K562 (cell line): Measurements from ENCODE around the gene CCDC78. TPM values are rescaled to one million over a fixed set of nuclear protein-coding genes. Genes with fewer than 3 reads are reported as not detected.
"Not testable (repeated sequence)": the region's sequence is repeated elsewhere in the genome, so short reads cannot be mapped to it uniquely, and the experiment has no call there.

Experiments
- ATAC-seq: fragments of 200-7000 bp; cut with Tn5 transposase; 3 replicates; pipeline ENCODE4 v1.9.1; 2020; ENCODE audit warnings: moderate library complexity
- BruUV-seq: library from RNA; stranded (reverse); fragments of 400-500 nt; replicated peaks from 2 replicates; lab custom pipeline; 2021; lab: Mats Ljungman, UMichigan
- CTCF ChIA-PET: fragments of 300-600 bp; formaldehyde crosslinking; extraction: SDS; loops from one replicate; lab custom pipeline; 2021; ENCODE audit warnings: low intra/inter-chr PET ratio; lab: Yijun Ruan, JAX
- POLR2A ChIA-PET: fragments of 300-600, 350-650 bp; sonication (Branson Sonifier 250); formaldehyde crosslinking; extraction: SDS; loops from one replicate; lab custom pipeline; 2021; ENCODE audit warnings: antibody characterized with exemption, inconsistent platforms; lab: Yijun Ruan, JAX
- DNase-seq, 4 experiments: peaks; one replicate each; pipeline versions ENCODE4 v3.0.0 to v3.0.0-alpha.2; 2011 to 2018; ENCODE audit warnings: low spot score in 3 of 4, mixed read lengths in 3 of 4; ENCODE audit errors: extremely low read depth in 1 of 4
- FAIRE-seq: peaks from 2 replicates; lab custom pipeline; 2011; peaks lifted over from hg19 to GRCh38; lab: Jason Lieb, UNC
- H2AFZ ChIP-seq: 2 replicates; pipeline ENCODE4 v1.6.0; 2011; ENCODE audit warnings: low read depth, low read length, control low read depth, inconsistent platforms
- H3K27ac ChIP-seq: fragments of 200-600 bp; 3 replicates; pipeline ENCODE4 v1.8.0; 2011; ENCODE audit warnings: low read depth, mild to moderate bottlenecking, control low read depth, inconsistent platforms, low read length, moderate library complexity, mixed read lengths; ENCODE audit errors: extremely low read depth
- H3K27me3 ChIP-seq, 2 experiments: fragments of 300-600 bp in 1 of 2; 2 replicates in 1 of 2; 3 replicates in 1 of 2; pipeline versions ENCODE4 v1.6.0 to v1.8.0; 2011; ENCODE audit warnings: inconsistent platforms in 2 of 2, low read length in 2 of 2, mild to moderate bottlenecking in 1 of 2, mixed read lengths in 1 of 2, moderate library complexity in 1 of 2; ENCODE audit not compliant: control insufficient read depth in 2 of 2, insufficient read depth in 2 of 2
- H3K36me3 ChIP-seq: fragments of 300-600 bp; 3 replicates; pipeline ENCODE4 v1.8.0; 2011; ENCODE audit warnings: mild to moderate bottlenecking, low read length, inconsistent platforms; ENCODE audit not compliant: control insufficient read depth, insufficient read depth
- H3K4me1 ChIP-seq, 2 experiments: fragments of 200-600 bp in 1 of 2; replicated peaks in 1 of 2; 2 replicates in 1 of 2; 3 replicates in 1 of 2; pipeline versions ENCODE4 v1.5.1 to v1.8.0; 2011; ENCODE audit warnings: inconsistent platforms in 2 of 2, low read length in 2 of 2, mild to moderate bottlenecking in 1 of 2, mixed read lengths in 1 of 2, moderate library complexity in 1 of 2; ENCODE audit not compliant: control insufficient read depth in 2 of 2, insufficient read depth in 2 of 2
- H3K4me2 ChIP-seq: 2 replicates; pipeline ENCODE4 v1.6.1; 2011; ENCODE audit warnings: low read length, control low read depth, inconsistent platforms, mixed read lengths; ENCODE audit not compliant: insufficient read depth
- H3K4me3 ChIP-seq: fragments of 200-600 bp; sonication (generic), shearing (Covaris generic); 2 replicates; pipeline ENCODE4 v1.5.1; 2016; ENCODE audit warnings: control low read depth, inconsistent platforms
- H3K79me2 ChIP-seq: fragments of 200-600 bp; 3 replicates; pipeline ENCODE4 v1.8.0; 2011; ENCODE audit warnings: low read length, inconsistent platforms; ENCODE audit not compliant: control insufficient read depth, insufficient read depth
- H3K9ac ChIP-seq, 2 experiments: 2 replicates each; pipeline versions ENCODE4 v1.6.0 to v1.6.1; 2011; ENCODE audit warnings: low read depth in 2 of 2, low read length in 2 of 2, control low read depth in 1 of 2, inconsistent platforms in 1 of 2, mild to moderate bottlenecking in 1 of 2, mixed read lengths in 1 of 2; ENCODE audit not compliant: insufficient read depth in 1 of 2
- H3K9me1 ChIP-seq: one replicate; pipeline ENCODE4 v1.6.0; 2011; ENCODE audit warnings: inconsistent platforms, mild to moderate bottlenecking, low read length, moderate library complexity; ENCODE audit not compliant: control insufficient read depth, insufficient read depth
- H3K9me3 ChIP-seq: replicated peaks from 2 replicates; pipeline ENCODE4 v1.5.1; 2011; ENCODE audit warnings: low read depth, low read length, inconsistent platforms; ENCODE audit not compliant: control insufficient read depth, insufficient read depth
- H4K20me1 ChIP-seq: replicated peaks from 2 replicates; pipeline ENCODE4 v1.6.1; 2011; ENCODE audit warnings: low read length, inconsistent platforms, mixed read lengths; ENCODE audit not compliant: control insufficient read depth, insufficient read depth
- CSDE1 ChIP-seq, 2 experiments: fragments of 450-650 bp; IDR thresholded peaks; 2 replicates each; pipeline ENCODE4 v1.6.1; 2016; ENCODE audit warnings: mild to moderate bottlenecking in 1 of 2
- WGBS: fragments of 100-300 bp; shearing (Covaris generic); methylation state at CpG from one replicate; pipeline ENCODE4 v1.1.6; 2016; ENCODE audit warnings: low coverage, mixed read lengths; ENCODE audit not compliant: insufficient coverage; ENCODE audit errors: missing lambda C conversion rate; 5-methylcytosine and 5-hydroxymethylcytosine counted together
- in situ Hi-C: fragments of 300-500 bp; cut with MboI; formaldehyde crosslinking; loops from 4 replicates; pipeline ENCODE4 v1.15.0; 2018; ENCODE audit warnings: inconsistent platforms, mixed read lengths
- intact Hi-C: fragments of 100-400 bp; cut with micrococcal nuclease; formaldehyde crosslinking; loops from 2 replicates; pipeline ENCODE4 v1.14.2; 2022
- polyA plus RNA-seq, 8 experiments: library from polyadenylated mRNA; depleted of rRNA in 4 of 8; stranded (reverse) in 5 of 8; unstranded in 3 of 8; fragments of >200 nt; fragmentation: Nextera tagmentation in 2 of 8; fragmentation: Illumina TruSeq in 1 of 8; extraction: Ambion mirVana in 2 of 8; extraction: Trizol in 1 of 8; gene quantifications; 2 replicates each; pipeline versions ENCODE4 v1.2.1 to v1.2.3, GENCODE V29; 2011 to 2014; ENCODE audit warnings: inconsistent platforms in 1 of 8, missing spikeins in 1 of 8
- total RNA-seq, 7 experiments: library from RNA; depleted of rRNA in 6 of 7; stranded (reverse); fragments of >200 nt in 6 of 7; fragmentation: Illumina TruSeq in 2 of 7; extraction: Trizol in 2 of 7; gene quantifications; 2 replicates each; pipeline versions ENCODE4 v1.2.1 to v1.2.3, GENCODE V29; 2011 to 2021; ENCODE audit warnings: low replicate concordance in 1 of 7
- TF ChIP-seq, protein P1 (sequence below), 2 experiments: fragments of 200-800 bp in 1 of 2; sonication (Bioruptor generic) in 1 of 2; sonication (generic) in 1 of 2; formaldehyde crosslinking in 1 of 2; IDR thresholded peaks in 1 of 2; conservative IDR thresholded peaks in 1 of 2; 2 replicates each; pipeline versions ENCODE4 v1.5.0 to v1.6.1; 2016 to 2020; ENCODE audit warnings: missing compliant biosample characterization in 1 of 2, missing genetic modification characterization in 1 of 2, missing genetic modification reagents in 1 of 2

CCDC78 gene
- total and polyA plus RNA-seq, 9 of the 15 experiments (the other 6 are each of a cell fraction or from before 2014, with no cell fraction given), result 0.24 to 17.7 (median 2.9) TPM

DNA sequence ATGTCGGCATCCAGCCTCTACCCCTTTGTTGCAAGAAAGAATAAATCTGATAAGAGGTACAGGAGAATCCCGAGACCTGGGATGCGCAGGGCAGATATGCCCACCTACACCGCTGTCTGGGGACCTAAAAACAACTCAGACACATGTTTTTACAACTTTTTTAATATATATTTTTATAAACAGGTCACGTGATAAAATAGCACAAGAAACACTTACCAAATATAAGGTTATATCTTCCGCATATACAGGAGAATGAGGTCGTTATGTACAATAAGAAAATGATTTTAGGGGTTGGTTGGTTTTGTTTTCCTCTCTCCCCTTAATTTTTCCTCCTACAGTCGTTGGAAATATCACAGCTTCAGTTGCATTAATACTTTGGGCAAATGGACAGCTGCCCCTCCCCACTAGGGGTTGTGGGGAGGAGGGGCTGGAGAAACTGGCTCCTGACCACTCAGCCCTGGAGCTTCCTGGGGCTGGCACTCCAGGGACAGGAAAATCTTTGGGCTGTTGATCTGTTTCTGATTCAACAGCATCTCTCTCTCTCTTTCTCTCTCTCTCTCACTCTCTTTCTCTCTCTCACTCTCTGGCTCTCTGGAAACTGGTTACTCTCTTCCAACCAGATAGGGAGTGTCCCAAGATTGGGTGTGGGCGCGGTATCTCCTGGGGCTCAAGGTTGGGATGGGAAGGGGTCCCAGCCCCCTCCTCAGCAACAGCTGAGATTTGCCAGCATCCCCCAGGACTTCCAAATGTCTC lies 33.7 kb downstream of the CCDC78 start (continued):
- TF ChIP-seq, protein P1, sequence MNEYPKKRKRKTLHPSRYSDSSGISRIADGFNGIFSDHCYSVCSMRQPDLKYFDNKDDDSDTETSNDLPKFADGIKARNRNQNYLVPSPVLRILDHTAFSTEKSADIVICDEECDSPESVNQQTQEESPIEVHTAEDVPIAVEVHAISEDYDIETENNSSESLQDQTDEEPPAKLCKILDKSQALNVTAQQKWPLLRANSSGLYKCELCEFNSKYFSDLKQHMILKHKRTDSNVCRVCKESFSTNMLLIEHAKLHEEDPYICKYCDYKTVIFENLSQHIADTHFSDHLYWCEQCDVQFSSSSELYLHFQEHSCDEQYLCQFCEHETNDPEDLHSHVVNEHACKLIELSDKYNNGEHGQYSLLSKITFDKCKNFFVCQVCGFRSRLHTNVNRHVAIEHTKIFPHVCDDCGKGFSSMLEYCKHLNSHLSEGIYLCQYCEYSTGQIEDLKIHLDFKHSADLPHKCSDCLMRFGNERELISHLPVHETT (CRISPR knock-in tag; conservative IDR thresholded peaks at IDR 0.05 in 1 of 2, IDR thresholded peaks at IDR 0.05 in 1 of 2), result no peak
- TF ChIP-seq CSDE1 (IDR thresholded peaks at IDR 0.05), result no peak

DNA sequence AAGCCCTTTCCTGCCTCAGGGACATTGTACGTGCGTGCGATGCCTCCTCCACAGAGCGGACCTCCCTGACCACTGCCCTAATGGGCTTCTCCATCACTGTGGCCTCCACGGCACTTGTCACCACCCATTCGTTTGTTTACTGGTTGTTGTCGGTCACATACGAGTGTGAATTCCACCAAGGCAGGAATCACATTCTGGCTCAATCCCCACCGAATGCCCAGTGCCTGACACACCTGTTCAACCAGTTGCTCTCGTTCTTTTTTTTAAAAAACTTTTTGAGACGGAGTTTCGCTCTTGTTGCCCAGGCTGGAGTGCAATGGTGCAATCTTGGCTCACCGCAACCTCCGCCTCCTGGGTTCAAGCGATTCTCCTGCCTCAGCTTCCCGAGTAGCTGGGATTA lies 35.0 kb downstream of the CCDC78 start:
- H3K4me2 ChIP-seq, H4K20me1 ChIP-seq, H3K27me3 ChIP-seq, BruUV-seq, H3K4me3 ChIP-seq, in situ Hi-C loops, DNase-seq, H2AFZ ChIP-seq, H3K9me1 ChIP-seq, H3K9me3 ChIP-seq, CTCF ChIA-PET, intact Hi-C loops, H3K27ac ChIP-seq, ATAC-seq, FAIRE-seq: not testable (repeated sequence)
- Histone ChIP-seq H3K79me2 (peaks cover 17% of the 10 kb centered on the region; the same call in 2 of the 3 replicates), H3K36me3 (peaks cover 23% of the 10 kb centered on the region; the same call in 2 of the 3 replicates), H3K9ac (peak overlapping the region in 1 of 2 experiments; percentile 42; a peak in 2 of 4 replicates), H3K4me1 (peaks cover 12 to 84% of the 10 kb centered on the region in 2 experiments)
- POLR2A ChIA-PET, result interaction anchor here (0.7 kb wide), 1 partner anchor 312 kb away, joined by 3 read pairs; no protein-coding TSS in a partner anchor
- WGBS, result 81% methylated on average over 12 of the region's 16 CpGs
